GM12878 (cell line): ENCODE results near the gene GOLGA6D. TPM values are rescaled to one million over a fixed set of nuclear protein-coding genes. Genes with fewer than 3 reads are reported as not detected.

Source experiments
- ATAC-seq: fragments of 200-7000 bp; cut with Tn5 transposase; 3 replicates; pipeline ENCODE4 v1.9.1; 2020; ENCODE audit warnings: mild to moderate bottlenecking, moderate library complexity
- BruUV-seq: library from RNA; stranded (reverse); fragments of 400-500 nt; replicated peaks from 2 replicates; lab custom pipeline; 2021; lab: Mats Ljungman, UMichigan
- CTCF ChIA-PET: fragments of 300-600 bp; sonication (Branson Sonifier 250); formaldehyde crosslinking; extraction: SDS; loops from one replicate; lab custom pipeline; 2021; ENCODE audit warnings: inconsistent platforms; lab: Yijun Ruan, JAX
- POLR2A ChIA-PET: fragments of 350-600 bp; formaldehyde crosslinking; extraction: SDS; loops from one replicate; lab custom pipeline; 2021; ENCODE audit warnings: inconsistent platforms; lab: Charles Lee
- RAD21 ChIA-PET: fragments of 300-600 bp; sonication (Branson Sonifier 250); formaldehyde crosslinking; loops from one replicate; lab custom pipeline; 2023; ENCODE audit warnings: antibody characterized with exemption; ENCODE audit not compliant: unreplicated experiment; lab: Charles Lee
- SMC1A ChIA-PET: fragments of 300-600 bp; sonication (Branson Sonifier 250); formaldehyde crosslinking; loops from one replicate; lab custom pipeline; 2023; ENCODE audit not compliant: unreplicated experiment, uncharacterized antibody; lab: Charles Lee
- DNase-seq: peaks from one replicate; pipeline ENCODE4 v3.0.0-alpha.2; 2011; ENCODE audit warnings: low read depth, low spot score
- FAIRE-seq: peaks from 3 replicates; lab custom pipeline; 2011; peaks lifted over from hg19 to GRCh38; lab: Jason Lieb, UNC
- H2AFZ ChIP-seq: 2 replicates; pipeline ENCODE4 v1.6.0; 2011; ENCODE audit warnings: low read depth, low read length, control low read depth; ENCODE audit not compliant: control insufficient read depth
- H3K27ac ChIP-seq: 2 replicates; pipeline ENCODE4 v1.5.1; 2011; ENCODE audit warnings: control low read depth; ENCODE audit not compliant: control insufficient read depth, insufficient read depth
- H3K27me3 ChIP-seq, 2 experiments: replicated peaks in 1 of 2; 2 replicates each; pipeline versions ENCODE4 v1.6.0 to v1.6.1; 2011; ENCODE audit warnings: low read length in 1 of 2; ENCODE audit not compliant: control insufficient read depth in 2 of 2, insufficient read depth in 2 of 2
- H3K36me3 ChIP-seq, 2 experiments: 2 replicates each; pipeline ENCODE4 v1.5.1; 2011; ENCODE audit warnings: low read length in 1 of 2; ENCODE audit not compliant: control insufficient read depth in 2 of 2, insufficient read depth in 2 of 2
- H3K4me1 ChIP-seq: 2 replicates; pipeline ENCODE4 v1.6.1; 2011; ENCODE audit warnings: mild to moderate bottlenecking, low read length, moderate library complexity, mixed read lengths; ENCODE audit not compliant: control insufficient read depth, insufficient read depth
- H3K4me2 ChIP-seq: 2 replicates; pipeline ENCODE4 v1.6.0; 2011; ENCODE audit warnings: control low read depth; ENCODE audit not compliant: control insufficient read depth, insufficient read depth
- H3K4me3 ChIP-seq: fragments of 200-600 bp; sonication (generic); 2 replicates; pipeline ENCODE4 v1.5.1; 2016
- H3K79me2 ChIP-seq: 2 replicates; pipeline ENCODE4 v1.6.0; 2011; ENCODE audit warnings: low read length; ENCODE audit not compliant: control insufficient read depth, insufficient read depth
- H3K9ac ChIP-seq: 2 replicates; pipeline ENCODE4 v1.8.0; 2011; ENCODE audit warnings: low read length, control low read depth, mixed read lengths; ENCODE audit not compliant: control insufficient read depth, insufficient read depth
- H3K9me3 ChIP-seq: replicated peaks from 3 replicates; pipeline ENCODE4 v1.5.1; 2011; ENCODE audit warnings: mild to moderate bottlenecking, low read length; ENCODE audit not compliant: control insufficient read depth, insufficient read depth
- H4K20me1 ChIP-seq: 2 replicates; pipeline ENCODE4 v1.6.0; 2011; ENCODE audit not compliant: control insufficient read depth, insufficient read depth
- MXI1 ChIP-seq: fragments of 150-350 bp; IDR thresholded peaks from 2 replicates; pipeline ENCODE4 v1.6.1; 2011; ENCODE audit warnings: low read depth, mild to moderate bottlenecking, inconsistent platforms, low read length, improper control_type of control experiment
- MYC ChIP-seq: IDR thresholded peaks from 2 replicates; pipeline ENCODE4 v1.6.1; 2011; ENCODE audit warnings: mild to moderate bottlenecking, low read length, moderate library complexity, inconsistent platforms; ENCODE audit not compliant: insufficient read depth, insufficient replicate concordance, insufficient read length, severe bottlenecking
- NFXL1 ChIP-seq: fragments of 450-650 bp; IDR thresholded peaks from 2 replicates; pipeline ENCODE4 v1.6.1; 2017; ENCODE audit warnings: antibody characterized with exemption, mild to moderate bottlenecking, borderline replicate concordance
- SREBF2 ChIP-seq: IDR thresholded peaks from 2 replicates; pipeline ENCODE4 v1.6.1; 2012; ENCODE audit warnings: mild to moderate bottlenecking, low read length
- ZBTB11 ChIP-seq: fragments of 450-650 bp; formaldehyde crosslinking; IDR thresholded peaks from 2 replicates; pipeline ENCODE4 v1.5.0; 2022; ENCODE audit warnings: mild to moderate bottlenecking, missing genetic modification characterization
- WGBS: methylation state at CpG from one replicate; pipeline ENCODE4 v1.1.6; 2016; ENCODE audit warnings: low lambda C conversion rate; ENCODE audit not compliant: insufficient replicate concordance, insufficient coverage; ENCODE audit errors: missing lambda C conversion rate; 5-methylcytosine and 5-hydroxymethylcytosine counted together
- in situ Hi-C: fragments of 300-500 bp; cut with MboI; formaldehyde crosslinking; loops from 9 replicates; pipeline ENCODE4 v1.14.3; 2018; ENCODE audit warnings: mixed read lengths
- intact Hi-C: fragments of 100-400 bp; cut with micrococcal nuclease; formaldehyde crosslinking; loops from one replicate; pipeline ENCODE4 v1.14.2; 2022; ENCODE audit not compliant: unreplicated experiment
- polyA plus RNA-seq, 11 experiments: library from polyadenylated mRNA; depleted of rRNA in 4 of 11; unstranded in 6 of 11; stranded (reverse) in 5 of 11; fragments of >200 nt; fragmentation: Nextera tagmentation in 4 of 11; fragmentation: Illumina TruSeq in 1 of 11; extraction: Ambion mirVana in 4 of 11; extraction: Trizol in 1 of 11; gene quantifications; 1 replicate in 1 of 11; 2 replicates in 10 of 11; pipeline versions ENCODE4 v1.2.1 to v1.2.3, GENCODE V29; 2011 to 2016; ENCODE audit warnings: inconsistent platforms in 2 of 11, missing spikeins in 2 of 11, low read depth in 1 of 11
- total RNA-seq, 4 experiments: library from RNA; depleted of rRNA in 3 of 4; stranded (reverse); fragments of >200 nt in 3 of 4; fragmentation: Illumina TruSeq in 1 of 4; extraction: Trizol in 1 of 4; gene quantifications; 2 replicates each; pipeline versions ENCODE4 v1.2.1 to v1.2.3, GENCODE V29; 2013 to 2021

GOLGA6D gene
- total and polyA plus RNA-seq, 10 of the 15 experiments (the other 5 are each of a cell fraction or from before 2014, with no cell fraction given): not detected

- no peak for TF ChIP-seq MYC
- TF ChIP-seq SREBF2: no peak
Observed at GRCh38 chr15:75321711-75322110, 39.1 kb downstream of the GOLGA6D start (continued).

GRCh38 chr15:75325922-75326321 lies 43.3 kb downstream of the GOLGA6D start:
- no peak for FAIRE-seq
- WGBS: 32% methylated on average over 4 of the region's 4 CpGs
- POLR2A ChIA-PET: no interaction called here

More at GRCh38 chr15:75325922-75326321, 43.3 kb downstream of the GOLGA6D start:
- TF ChIP-seq MXI1 (no peak), NFXL1 (no peak), ZBTB11 (no peak)
- RAD21 ChIA-PET: no interaction called here
- Histone ChIP-seq H3K4me2 (no peak overlapping the region), H3K79me2 (no peaks in the 10 kb centered on the region), H3K9me3 (no peaks in the 10 kb centered on the region), H3K4me1 (no peaks in the 10 kb centered on the region), H3K27ac (no peak overlapping the region), H4K20me1 (no peaks in the 10 kb centered on the region), H3K9ac (no peak overlapping the region), H3K36me3 (no peaks in the 10 kb centered on the region), H3K27me3 (no peaks in the 10 kb centered on the region), H3K4me3 (no peak overlapping the region), H2AFZ (no peak overlapping the region)
- no peak for ATAC-seq
- SMC1A ChIA-PET: no interaction called here
- no TSS peak for BruUV-seq
- no peak for DNase-seq
- CTCF ChIA-PET: no interaction called here
- intact Hi-C loops (no loop called here), in situ Hi-C loops (no loop called here)
